Measurements from ENCODE around the gene TNFRSF13B. TPM values are rescaled to one million over a fixed set of nuclear protein-coding genes. Genes with fewer than 3 reads are reported as not detected.
"Not testable (repeated sequence)": the region's sequence is repeated elsewhere in the genome, so short reads cannot be mapped to it uniquely, and the experiment has no call there.

The TNFRSF13B gene
- total RNA-seq, 3 donors from 2014 or later = 0.80 to 2.9 TPM; not detected in 1

DNA sequence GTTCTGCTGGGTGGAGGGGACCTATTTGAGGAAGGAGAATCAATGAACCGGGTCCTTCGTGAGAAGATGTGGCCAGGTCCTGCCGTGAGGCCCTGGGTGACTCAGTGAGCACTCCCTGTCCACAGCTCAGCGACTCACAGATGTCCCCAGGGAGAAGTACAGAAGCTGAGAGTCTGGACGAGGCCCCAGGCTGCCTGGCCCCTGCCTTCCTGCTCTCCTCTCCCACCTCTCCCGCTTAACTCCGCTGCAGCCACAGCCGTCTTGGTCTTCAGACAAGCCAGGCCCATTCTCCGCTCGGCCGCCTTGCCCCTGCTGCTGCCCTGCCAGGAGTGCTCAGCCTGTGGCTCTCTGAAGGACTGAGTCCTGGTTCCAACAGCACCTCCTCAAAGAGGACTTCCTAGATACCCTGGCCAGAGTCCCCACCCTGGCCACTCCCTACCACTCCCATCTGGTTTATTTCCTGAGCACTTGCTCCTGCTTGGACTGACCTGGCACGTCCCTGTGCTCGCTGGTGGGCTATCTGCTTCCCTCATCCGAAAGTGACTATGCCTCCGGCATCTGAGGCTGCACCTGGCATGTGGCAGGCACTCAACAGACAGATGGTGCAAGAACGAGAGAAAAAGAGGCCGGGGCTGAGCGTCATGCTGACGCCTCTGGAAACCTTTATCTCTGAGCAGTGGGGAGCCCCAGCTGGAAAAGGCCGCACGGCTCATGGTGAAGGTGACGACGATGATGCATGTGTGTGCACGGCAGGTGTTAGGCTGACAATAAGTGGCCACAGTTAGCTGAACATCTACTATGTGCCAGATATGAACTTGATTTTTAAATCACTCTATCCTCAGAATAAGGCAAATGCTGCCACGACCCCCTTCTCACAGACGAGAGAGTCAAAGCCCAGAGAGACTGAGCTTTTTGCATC, 9.2 kb upstream of the TNFRSF13B start:
- Histone ChIP-seq H3K4me3 (no peak overlapping the region), H3K27ac (no peak overlapping the region), H3K4me1 (no peaks in the 10 kb centered on the region), H3K27me3 (no peaks in the 10 kb centered on the region), H3K36me3 (no peaks in the 10 kb centered on the region), H3K9me3 (no peaks in the 10 kb centered on the region)
- TF ChIP-seq POLR2A (IDR thresholded peaks at IDR 0.05) = no peak
- intact Hi-C loops (cut with DNase I; ENCODE audit: low total_unique reads) = no loop called here
- no peak for DNase-seq (ENCODE audit: low spot score in 2 of 2)

DNA sequence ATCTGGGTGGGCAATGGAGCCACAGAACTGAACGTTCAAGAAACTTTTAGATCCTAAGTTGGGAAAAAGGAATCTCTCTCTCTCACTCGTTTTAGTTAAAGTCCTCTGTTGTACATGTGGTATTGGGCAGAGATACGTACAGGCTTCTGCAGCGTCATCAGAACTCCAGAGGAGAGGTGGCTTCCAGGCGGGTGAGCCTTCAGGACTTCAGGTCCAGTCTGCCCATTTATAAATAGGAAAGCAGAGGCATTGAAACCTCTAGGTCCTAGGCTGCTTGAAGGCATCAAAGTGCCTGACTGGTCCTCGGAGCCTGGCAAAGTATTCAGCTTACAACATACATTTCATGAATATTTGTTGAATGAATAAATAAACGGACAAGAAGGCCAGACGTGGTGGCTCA, 8.1 kb upstream of the TNFRSF13B start:
- TF ChIP-seq POLR2AphosphoS5 (IDR thresholded peaks at IDR 0.05) (no peak), POLR2A (IDR thresholded peaks at IDR 0.05) (no peak)
- TF ChIP-seq, protein P1, sequence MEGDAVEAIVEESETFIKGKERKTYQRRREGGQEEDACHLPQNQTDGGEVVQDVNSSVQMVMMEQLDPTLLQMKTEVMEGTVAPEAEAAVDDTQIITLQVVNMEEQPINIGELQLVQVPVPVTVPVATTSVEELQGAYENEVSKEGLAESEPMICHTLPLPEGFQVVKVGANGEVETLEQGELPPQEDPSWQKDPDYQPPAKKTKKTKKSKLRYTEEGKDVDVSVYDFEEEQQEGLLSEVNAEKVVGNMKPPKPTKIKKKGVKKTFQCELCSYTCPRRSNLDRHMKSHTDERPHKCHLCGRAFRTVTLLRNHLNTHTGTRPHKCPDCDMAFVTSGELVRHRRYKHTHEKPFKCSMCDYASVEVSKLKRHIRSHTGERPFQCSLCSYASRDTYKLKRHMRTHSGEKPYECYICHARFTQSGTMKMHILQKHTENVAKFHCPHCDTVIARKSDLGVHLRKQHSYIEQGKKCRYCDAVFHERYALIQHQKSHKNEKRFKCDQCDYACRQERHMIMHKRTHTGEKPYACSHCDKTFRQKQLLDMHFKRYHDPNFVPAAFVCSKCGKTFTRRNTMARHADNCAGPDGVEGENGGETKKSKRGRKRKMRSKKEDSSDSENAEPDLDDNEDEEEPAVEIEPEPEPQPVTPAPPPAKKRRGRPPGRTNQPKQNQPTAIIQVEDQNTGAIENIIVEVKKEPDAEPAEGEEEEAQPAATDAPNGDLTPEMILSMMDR (IDR thresholded peaks at IDR 0.05) = no peak
- H3K27ac ChIP-seq = no peak overlapping the region
- H3K27me3 ChIP-seq = no peaks in the 10 kb centered on the region
- H3K9me3 ChIP-seq = no peaks in the 10 kb centered on the region
- no peak overlapping the region for H3K4me3 ChIP-seq
- H3K36me3 ChIP-seq = no peaks in the 10 kb centered on the region
- no peak for DNase-seq (ENCODE audit: low spot score in 2 of 2)
- H3K4me1 ChIP-seq = no peaks in the 10 kb centered on the region
- intact Hi-C loops (cut with DNase I; ENCODE audit: low total_unique reads) = no loop called here

DNA sequence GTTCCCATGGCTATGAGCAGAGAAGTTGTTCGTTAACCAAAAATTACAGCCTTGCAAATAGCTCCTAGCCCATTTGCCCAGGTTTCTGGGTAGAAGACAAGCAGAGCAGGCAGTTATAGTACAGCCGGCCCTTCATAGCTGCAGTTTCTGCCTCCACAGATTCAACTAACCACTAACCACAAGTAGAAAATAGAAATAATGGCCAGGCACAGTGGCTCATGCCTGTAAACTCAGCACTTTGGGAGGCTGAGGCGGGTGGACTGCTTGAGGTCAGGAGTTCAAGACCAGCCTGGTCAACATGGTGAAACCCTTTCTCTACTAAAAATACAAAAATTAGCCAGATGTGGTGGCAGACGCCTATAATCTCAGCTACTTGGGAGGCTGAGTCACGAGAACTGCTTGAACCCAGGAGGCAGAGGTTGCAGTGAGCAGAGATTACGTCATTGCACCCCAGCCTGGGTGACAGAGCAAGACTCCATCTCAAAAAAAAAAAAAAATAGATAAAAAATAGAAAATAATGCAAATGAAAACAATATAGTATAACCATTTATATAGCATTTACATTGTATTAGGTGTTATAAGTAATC, 7.4 kb upstream of the TNFRSF13B start:
- H3K36me3 ChIP-seq; intact Hi-C loops (cut with DNase I; ENCODE audit: low total_unique reads); H3K4me1 ChIP-seq; H3K4me3 ChIP-seq; H3K9me3 ChIP-seq; DNase-seq (ENCODE audit: low spot score in 2 of 2); H3K27ac ChIP-seq; H3K27me3 ChIP-seq: not testable (repeated sequence)

DNA sequence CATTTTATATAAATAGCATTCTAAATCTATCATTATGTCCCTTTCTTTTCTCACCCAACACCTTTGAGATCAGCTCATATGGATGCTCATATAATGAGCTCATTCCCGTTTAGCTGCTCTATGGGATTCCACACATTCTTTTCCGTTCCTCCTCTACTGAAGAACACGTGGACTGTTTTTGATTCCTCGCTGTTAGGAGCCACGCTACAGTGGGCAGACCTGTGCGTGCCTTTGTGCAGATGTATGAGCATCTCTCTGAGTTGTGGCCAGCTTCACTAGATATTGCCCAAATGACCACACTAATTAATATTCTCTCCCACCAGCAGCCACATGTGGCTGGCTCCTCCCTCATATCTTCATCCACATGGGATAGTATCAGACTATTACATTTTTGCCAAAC, 6.0 kb upstream of the TNFRSF13B start:
- TF ChIP-seq, protein P1 (IDR thresholded peaks at IDR 0.05) = no peak
- TF ChIP-seq POLR2AphosphoS5 (IDR thresholded peaks at IDR 0.05) = no peak
- TF ChIP-seq POLR2A (IDR thresholded peaks at IDR 0.05) = no peak

DNA sequence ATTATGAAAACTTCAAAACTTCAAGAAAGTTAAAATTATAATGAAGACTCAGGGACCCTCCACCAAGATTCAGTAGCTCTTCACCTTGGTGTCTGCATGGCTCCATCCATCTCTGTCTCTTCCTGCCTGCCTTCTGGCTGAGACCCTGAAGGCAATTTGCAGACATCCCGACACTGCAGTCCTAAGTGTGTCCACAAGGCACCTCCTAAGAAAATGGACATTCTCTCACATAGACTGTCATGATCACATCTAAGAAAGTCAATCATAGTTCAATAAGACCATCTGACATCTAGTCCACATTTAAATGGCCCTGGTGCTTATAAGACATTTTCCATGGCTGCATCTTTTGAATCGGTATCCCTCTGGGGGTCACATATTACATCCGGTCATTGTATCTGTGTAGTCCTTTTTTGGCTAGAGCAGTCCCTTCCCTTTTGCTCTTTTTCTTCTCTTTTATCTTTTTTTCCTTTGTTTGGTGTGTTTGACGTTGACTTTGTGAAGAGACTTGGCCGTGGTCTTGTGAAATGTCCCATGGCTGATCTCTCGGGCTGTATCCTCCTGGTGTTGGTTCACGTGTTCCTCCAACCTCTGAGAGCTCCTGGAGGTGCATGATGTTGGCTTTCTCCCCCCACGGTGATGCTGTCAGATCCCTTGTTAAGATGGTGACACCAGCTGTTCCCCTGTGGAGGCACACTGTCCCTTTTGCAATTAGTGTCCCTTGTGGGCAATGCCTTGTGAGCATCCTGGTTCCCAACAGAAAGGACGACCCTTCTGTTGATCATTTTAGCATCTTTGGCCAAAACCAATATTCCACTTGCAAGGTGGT, 5.0 kb upstream of the TNFRSF13B start:
- TF ChIP-seq, protein P1 (IDR thresholded peaks at IDR 0.05) = no peak
- no peak for TF ChIP-seq POLR2A (IDR thresholded peaks at IDR 0.05)
- TF ChIP-seq POLR2AphosphoS5 (IDR thresholded peaks at IDR 0.05) = no peak
- H3K27ac ChIP-seq = no peak overlapping the region
- no peaks in the 10 kb centered on the region for H3K4me1 ChIP-seq
- DNase-seq (ENCODE audit: low spot score in 2 of 2) = no peak
- H3K9me3 ChIP-seq = no peaks in the 10 kb centered on the region
- no peaks in the 10 kb centered on the region for H3K36me3 ChIP-seq
- H3K27me3 ChIP-seq = no peaks in the 10 kb centered on the region
- no peak overlapping the region for H3K4me3 ChIP-seq
- intact Hi-C loops (cut with DNase I; ENCODE audit: low total_unique reads) = no loop called here

More for the DNA sequence above, 6.0 kb upstream of the TNFRSF13B start:
- Histone ChIP-seq H3K36me3 (no peaks in the 10 kb centered on the region), H3K27ac (no peak overlapping the region), H3K4me1 (no peaks in the 10 kb centered on the region), H3K9me3 (no peaks in the 10 kb centered on the region), H3K27me3 (no peaks in the 10 kb centered on the region), H3K4me3 (no peak overlapping the region)
- intact Hi-C loops (cut with DNase I; ENCODE audit: low total_unique reads) = no loop called here
- no peak for DNase-seq (ENCODE audit: low spot score in 2 of 2)
